Coronary artery (tissue), 2 donors: Measurements from ENCODE around the gene OPCML.

Experiments
- DNase-seq: peaks from one replicate; pipeline ENCODE4 v3.0.0-alpha.2; 2017; ENCODE audit warnings: low spot score
- H3K27ac ChIP-seq, 2 donors: fragments of 200-600 bp; sonication (generic); one replicate each; pipeline ENCODE4 v1.5.1; 2016 to 2019
- H3K4me3 ChIP-seq: fragments of 200-600 bp; sonication (generic); 2 replicates; pipeline ENCODE4 v1.5.1; 2016; ENCODE audit warnings: mild to moderate bottlenecking, moderate library complexity
- CTCF ChIP-seq: fragments of 200-600 bp; sonication (generic); IDR thresholded peaks from one replicate; pipeline ENCODE4 v1.5.1; 2019; ENCODE audit warnings: antibody characterized with exemption

The OPCML gene

DNA sequence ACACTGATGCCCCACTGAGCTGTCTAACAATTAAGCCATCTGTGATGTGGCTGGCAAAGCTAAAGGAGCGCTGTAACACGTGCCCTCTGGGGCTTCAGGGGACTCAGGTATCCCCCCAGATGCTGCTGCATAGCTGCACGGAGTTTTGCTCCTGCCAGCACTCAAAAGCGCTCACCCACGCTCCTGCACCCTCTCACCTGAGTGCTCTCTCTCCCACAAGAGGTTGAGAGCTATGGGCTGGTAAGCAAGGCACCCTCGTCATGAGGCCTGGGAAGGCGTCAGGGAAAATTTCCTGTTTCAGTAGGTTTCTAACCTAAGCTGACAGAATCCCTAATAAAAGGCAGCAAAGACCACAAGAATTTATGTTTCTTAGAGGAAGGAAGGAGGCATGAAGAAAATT lies 850.3 kb downstream of the OPCML start:
- DNase-seq: no peak
- H3K27ac ChIP-seq: no peak overlapping the region
- no peak for TF ChIP-seq CTCF
- no peak overlapping the region for H3K4me3 ChIP-seq

DNA sequence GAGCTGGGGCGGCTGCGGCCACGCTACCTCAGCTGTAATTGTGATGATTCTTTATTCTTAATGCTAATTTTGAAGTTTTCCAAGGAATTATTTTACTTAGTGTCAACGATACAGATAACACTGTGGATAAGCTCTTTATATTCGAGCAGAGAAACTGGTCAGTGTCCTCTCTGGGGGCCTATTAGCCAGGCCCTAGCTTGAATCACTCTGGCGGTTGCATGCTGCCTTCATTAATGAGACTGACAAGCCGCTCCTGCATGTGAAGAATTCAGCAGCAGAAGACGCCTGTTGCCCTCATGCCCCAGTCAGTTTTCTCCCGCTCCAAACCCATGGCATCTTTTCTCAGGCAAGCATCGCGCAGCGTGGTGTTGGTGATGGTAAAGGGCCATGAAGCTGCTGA lies 851.7 kb downstream of the OPCML start:
- no peak overlapping the region for H3K27ac ChIP-seq
- H3K4me3 ChIP-seq: no peak overlapping the region
- DNase-seq: no peak
- TF ChIP-seq CTCF: no peak

GRCh38 chr11:132674151-132674550 lies 858.1 kb downstream of the OPCML start:
- no peak for TF ChIP-seq CTCF
- no peak for DNase-seq
- Histone ChIP-seq H3K4me3 (no peak overlapping the region), H3K27ac (no peak overlapping the region)

GRCh38 chr11:132671851-132672370 lies 860.4 kb downstream of the OPCML start:
- Histone ChIP-seq H3K27ac (no peak overlapping the region), H3K4me3 (no peak overlapping the region)
- no peak for DNase-seq
- TF ChIP-seq CTCF: no peak

GRCh38 chr11:132670921-132671675 lies 861.2 kb downstream of the OPCML start:
- no peak for DNase-seq
- H3K27ac ChIP-seq: no peak overlapping the region
- no peak overlapping the region for H3K4me3 ChIP-seq
- TF ChIP-seq CTCF: no peak

GRCh38 chr11:132669949-132670348 lies 862.4 kb downstream of the OPCML start:
- DNase-seq: no peak
- Histone ChIP-seq H3K4me3 (no peak overlapping the region), H3K27ac (no peak overlapping the region)
- TF ChIP-seq CTCF: no peak

DNA sequence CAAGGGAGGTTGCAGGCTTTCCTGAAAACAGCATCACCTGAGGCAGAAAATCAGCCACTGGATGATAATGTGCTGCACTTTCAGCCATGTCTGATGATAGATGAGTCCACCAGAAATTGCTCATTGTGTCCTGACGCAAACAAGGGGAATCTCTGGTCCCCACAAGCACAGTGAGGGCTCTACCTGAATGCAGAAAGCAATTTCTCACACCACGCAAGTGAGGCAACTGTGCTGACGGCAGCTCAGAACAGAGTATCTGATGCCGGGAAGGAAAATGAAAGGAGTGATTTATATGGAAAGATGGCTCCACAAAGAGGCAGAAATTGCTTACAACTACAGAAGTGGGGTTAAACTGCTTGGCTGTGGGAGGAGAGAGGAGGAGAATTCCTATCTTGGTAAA lies 867.1 kb downstream of the OPCML start:
- no peak overlapping the region for H3K27ac ChIP-seq
- TF ChIP-seq CTCF: no peak
- H3K4me3 ChIP-seq: no peak overlapping the region
- no peak for DNase-seq
